Stimulated activated CD4-positive, alpha-beta T cell treated with anti-CD3 and anti-CD28 coated beads, Interleukin-2, amount 100 ng/mL, for 4 hours (primary cell): Measurements from ENCODE around the gene PTPN9.
"Not testable (repeated sequence)": the region's sequence is repeated elsewhere in the genome, so short reads cannot be mapped to it uniquely, and the experiment has no call there.

Experiments
- DNase-seq: peaks from one replicate; pipeline ENCODE4 v3.0.0-alpha.2; 2020; ENCODE audit warnings: low read depth

Gene PTPN9

GRCh38 chr15:75582943-75583342 lies 3.8 kb upstream of the PTPN9 start:
- not testable (repeated sequence) for DNase-seq

- DNase-seq = no peak
These were observed 755 bp downstream of the PTPN9 start for GRCh38 chr15:75578173-75578947.

GRCh38 chr15:75577401-75578172 lies 1.5 kb downstream of the PTPN9 start:
- DNase-seq = no peak

- no peak for DNase-seq
These were observed 5.3 kb downstream of the PTPN9 start for GRCh38 chr15:75573648-75574384.

- no peak for DNase-seq
These were observed 8.8 kb downstream of the PTPN9 start for GRCh38 chr15:75570126-75570845.

- no peak for DNase-seq
These were observed 13.8 kb downstream of the PTPN9 start for GRCh38 chr15:75565062-75565970.

GRCh38 chr15:75561888-75562287 lies 17.2 kb downstream of the PTPN9 start:
- DNase-seq = no peak

- DNase-seq = not testable (repeated sequence)
These were observed 19.8 kb downstream of the PTPN9 start for GRCh38 chr15:75559360-75559759.

GRCh38 chr15:75558955-75559354 lies 20.2 kb downstream of the PTPN9 start:
- not testable (repeated sequence) for DNase-seq

GRCh38 chr15:75554717-75555116 lies 24.4 kb downstream of the PTPN9 start:
- DNase-seq = no peak

GRCh38 chr15:75553659-75554058 lies 25.5 kb downstream of the PTPN9 start:
- no peak for DNase-seq

- DNase-seq = no peak
These were observed 28.0 kb downstream of the PTPN9 start for GRCh38 chr15:75551091-75551490.

GRCh38 chr15:75545064-75545463 lies 34.1 kb downstream of the PTPN9 start:
- DNase-seq = no peak

- no peak for DNase-seq
These were observed 34.8 kb downstream of the PTPN9 start for GRCh38 chr15:75544359-75544758.

GRCh38 chr15:75542949-75543545 lies 36.1 kb downstream of the PTPN9 start:
- not testable (repeated sequence) for DNase-seq

- no peak for DNase-seq
These were observed 36.7 kb downstream of the PTPN9 start for GRCh38 chr15:75542386-75542797.

- no peak for DNase-seq
These were observed 40.7 kb downstream of the PTPN9 start for GRCh38 chr15:75538376-75538775.

GRCh38 chr15:75533945-75534344 lies 45.2 kb downstream of the PTPN9 start:
- DNase-seq = no peak

GRCh38 chr15:75532413-75533250 lies 46.5 kb downstream of the PTPN9 start:
- no peak for DNase-seq

GRCh38 chr15:75531041-75531450 lies 48.1 kb downstream of the PTPN9 start:
- no peak for DNase-seq
